Measurements from ENCODE around the gene SSX3.
"Not testable (repeated sequence)": the region's sequence is repeated elsewhere in the genome, so short reads cannot be mapped to it uniquely, and the experiment has no call there.

SSX3 gene

GRCh38 chrX:48356315-48357094 lies at the start of gene SSX3:
TSS of gene SSX3 (minus strand) at chrX:48356703. CDS start at chrX:48355249, 1,454 bp downstream.
- not testable (repeated sequence) for DNase-seq

- not testable (repeated sequence) for DNase-seq
Measured at GRCh38 chrX:48397825-48398224, 41.3 kb upstream of the SSX3 start.

- not testable (repeated sequence) for DNase-seq
Measured at GRCh38 chrX:48396931-48397330, 40.4 kb upstream of the SSX3 start.

- not testable (repeated sequence) for DNase-seq
Measured at GRCh38 chrX:48383239-48383638, 26.7 kb upstream of the SSX3 start, which contains the start of gene SSX4. TSS of gene SSX4 (plus strand) at chrX:48383539. CDS start at chrX:48384054, 515 bp downstream.

- DNase-seq: not testable (repeated sequence)
Measured at GRCh38 chrX:48370408-48370807, 13.9 kb upstream of the SSX3 start.

- DNase-seq: not testable (repeated sequence)
Measured at GRCh38 chrX:48367717-48368408, 11.4 kb upstream of the SSX3 start.

- not testable (repeated sequence) for DNase-seq
Measured at GRCh38 chrX:48359281-48359680, 2.8 kb upstream of the SSX3 start.

GRCh38 chrX:48357681-48358080 lies 1.2 kb upstream of the SSX3 start:
- no peak for DNase-seq

- DNase-seq: not testable (repeated sequence)
Measured at GRCh38 chrX:48346059-48346458, 10.4 kb downstream of the SSX3 start.

- DNase-seq: not testable (repeated sequence)
Measured at GRCh38 chrX:48313996-48314395, 42.5 kb downstream of the SSX3 start.

- DNase-seq: no peak
Measured at GRCh38 chrX:48306175-48306574, 50.3 kb downstream of the SSX3 start.
